ENCODE data around the gene OGDH. TPM values are rescaled to one million over a fixed set of nuclear protein-coding genes. Genes with fewer than 3 reads are reported as not detected.
"Not testable (repeated sequence)": the region's sequence is repeated elsewhere in the genome, so short reads cannot be mapped to it uniquely, and the experiment has no call there.

OGDH gene
- total RNA-seq, 3 donors from 2014 or later (not counting 1 experiment from before 2014, with no cell fraction given) = 69.2 to 86.7 (median 81.4) TPM

GRCh38 chr7:44561481-44561880 lies 44.9 kb upstream of the OGDH start:
- peaks cover 2% of the 10 kb centered on the region for H3K4me1 ChIP-seq (ENCODE audit: control insufficient read depth, insufficient read depth, low read length)
- no peaks in the 10 kb centered on the region for H3K9me3 ChIP-seq (ENCODE audit: control insufficient read depth, insufficient read depth, low read length)
- H3K4me3 ChIP-seq (ENCODE audit: low read length) = no peak overlapping the region
- H3K27ac Mint-ChIP-seq = no peak overlapping the region
- H3K27ac ChIP-seq (ENCODE audit: low read length) = no peak overlapping the region
- TF ChIP-seq CTCF (IDR thresholded peaks at IDR 0.05) = no peak
- H3K27me3 ChIP-seq (ENCODE audit: control insufficient read depth, insufficient read depth, low read length) = no peaks in the 10 kb centered on the region
- ATAC-seq (no peak), DNase-seq (no peak)
- peaks cover 8% of the 10 kb centered on the region in 2 donors for H3K4me1 Mint-ChIP-seq
- H3K36me3 ChIP-seq (ENCODE audit: control insufficient read depth, insufficient read depth, low read length) = peaks cover 22% of the 10 kb centered on the region
- no peaks in the 10 kb centered on the region for H3K36me3 Mint-ChIP-seq
- WGBS (ENCODE audit: insufficient coverage) = 93% methylated on average over 6 of the region's 6 CpGs
- no peaks in the 10 kb centered on the region for H3K9me3 Mint-ChIP-seq
- intact Hi-C loops (cut with micrococcal nuclease) = no loop called here
- H3K27me3 Mint-ChIP-seq (ENCODE audit: low read depth in 2 of 2) = no peaks in the 10 kb centered on the region
- no peak overlapping the region for H3K4me3 Mint-ChIP-seq

GRCh38 chr7:44561962-44562621 lies 44.3 kb upstream of the OGDH start:
- H3K27me3 Mint-ChIP-seq (ENCODE audit: low read depth in 2 of 2) = no peaks in the 10 kb centered on the region
- Histone ChIP-seq H3K4me1 (ENCODE audit: control insufficient read depth, insufficient read depth, low read length) (peaks cover 2% of the 10 kb centered on the region), H3K4me3 (ENCODE audit: low read length) (no peak overlapping the region), H3K9me3 (ENCODE audit: control insufficient read depth, insufficient read depth, low read length) (no peaks in the 10 kb centered on the region), H3K36me3 (ENCODE audit: control insufficient read depth, insufficient read depth, low read length) (peaks cover 28% of the 10 kb centered on the region), H3K27me3 (ENCODE audit: control insufficient read depth, insufficient read depth, low read length) (no peaks in the 10 kb centered on the region), H3K27ac (ENCODE audit: low read length) (no peak overlapping the region)
- DNase-seq (no peak), ATAC-seq (no peak)
- no peaks in the 10 kb centered on the region for H3K9me3 Mint-ChIP-seq
- intact Hi-C loops (cut with micrococcal nuclease) = no loop called here
- 95% methylated on average over 7 of the region's 7 CpGs for WGBS (ENCODE audit: insufficient coverage)
- H3K36me3 Mint-ChIP-seq = no peaks in the 10 kb centered on the region
- no peak for TF ChIP-seq CTCF (IDR thresholded peaks at IDR 0.05)
- H3K4me3 Mint-ChIP-seq = no peak overlapping the region
- H3K4me1 Mint-ChIP-seq = peaks cover 8 to 10% of the 10 kb centered on the region in 2 donors
- H3K27ac Mint-ChIP-seq = no peak overlapping the region

- H3K27ac ChIP-seq (ENCODE audit: low read length); intact Hi-C loops (cut with micrococcal nuclease); H3K9me3 Mint-ChIP-seq; H3K9me3 ChIP-seq (ENCODE audit: control insufficient read depth, insufficient read depth, low read length); H3K4me1 ChIP-seq (ENCODE audit: control insufficient read depth, insufficient read depth, low read length); H3K4me3 Mint-ChIP-seq; H3K4me3 ChIP-seq (ENCODE audit: low read length); H3K27me3 Mint-ChIP-seq (ENCODE audit: low read depth in 2 of 2); H3K36me3 Mint-ChIP-seq; H3K27ac Mint-ChIP-seq; H3K27me3 ChIP-seq (ENCODE audit: control insufficient read depth, insufficient read depth, low read length); ATAC-seq; DNase-seq: not testable (repeated sequence)
- H3K36me3 ChIP-seq (ENCODE audit: control insufficient read depth, insufficient read depth, low read length) = peaks cover 33% of the 10 kb centered on the region
- 95% methylated on average over 6 of the region's 8 CpGs for WGBS (ENCODE audit: insufficient coverage)
- H3K4me1 Mint-ChIP-seq = peaks cover 12 to 13% of the 10 kb centered on the region in 2 donors
Observed at GRCh38 chr7:44562622-44562962, 43.8 kb upstream of the OGDH start.

- Histone ChIP-seq H3K4me1 (ENCODE audit: control insufficient read depth, insufficient read depth, low read length) (peaks cover 2% of the 10 kb centered on the region), H3K4me3 (ENCODE audit: low read length) (no peak overlapping the region), H3K36me3 (ENCODE audit: control insufficient read depth, insufficient read depth, low read length) (peaks cover 39% of the 10 kb centered on the region), H3K27me3 (ENCODE audit: control insufficient read depth, insufficient read depth, low read length) (no peaks in the 10 kb centered on the region), H3K9me3 (ENCODE audit: control insufficient read depth, insufficient read depth, low read length) (no peaks in the 10 kb centered on the region), H3K27ac (ENCODE audit: low read length) (no peak overlapping the region)
- peaks cover 13% of the 10 kb centered on the region in 2 donors for H3K4me1 Mint-ChIP-seq
- no peaks in the 10 kb centered on the region for H3K36me3 Mint-ChIP-seq
- no peak overlapping the region for H3K27ac Mint-ChIP-seq
- H3K27me3 Mint-ChIP-seq (ENCODE audit: low read depth in 2 of 2) = no peaks in the 10 kb centered on the region
- ATAC-seq (no peak), DNase-seq (no peak)
- intact Hi-C loops (cut with micrococcal nuclease) = no loop called here
- no peak overlapping the region for H3K4me3 Mint-ChIP-seq
- H3K9me3 Mint-ChIP-seq = no peaks in the 10 kb centered on the region
- WGBS (ENCODE audit: insufficient coverage) = 92% methylated on average over 3 of the region's 3 CpGs
- no peak for TF ChIP-seq CTCF (IDR thresholded peaks at IDR 0.05)
Observed at GRCh38 chr7:44563171-44563679, 43.2 kb upstream of the OGDH start.

Data from natural killer cell (primary cell).